ENCODE data around the gene CHRNB4.

GRCh38 chr15:78627348-78627747, 13.7 kb downstream of the CHRNB4 start:
- TF ChIP-seq, protein P1, sequence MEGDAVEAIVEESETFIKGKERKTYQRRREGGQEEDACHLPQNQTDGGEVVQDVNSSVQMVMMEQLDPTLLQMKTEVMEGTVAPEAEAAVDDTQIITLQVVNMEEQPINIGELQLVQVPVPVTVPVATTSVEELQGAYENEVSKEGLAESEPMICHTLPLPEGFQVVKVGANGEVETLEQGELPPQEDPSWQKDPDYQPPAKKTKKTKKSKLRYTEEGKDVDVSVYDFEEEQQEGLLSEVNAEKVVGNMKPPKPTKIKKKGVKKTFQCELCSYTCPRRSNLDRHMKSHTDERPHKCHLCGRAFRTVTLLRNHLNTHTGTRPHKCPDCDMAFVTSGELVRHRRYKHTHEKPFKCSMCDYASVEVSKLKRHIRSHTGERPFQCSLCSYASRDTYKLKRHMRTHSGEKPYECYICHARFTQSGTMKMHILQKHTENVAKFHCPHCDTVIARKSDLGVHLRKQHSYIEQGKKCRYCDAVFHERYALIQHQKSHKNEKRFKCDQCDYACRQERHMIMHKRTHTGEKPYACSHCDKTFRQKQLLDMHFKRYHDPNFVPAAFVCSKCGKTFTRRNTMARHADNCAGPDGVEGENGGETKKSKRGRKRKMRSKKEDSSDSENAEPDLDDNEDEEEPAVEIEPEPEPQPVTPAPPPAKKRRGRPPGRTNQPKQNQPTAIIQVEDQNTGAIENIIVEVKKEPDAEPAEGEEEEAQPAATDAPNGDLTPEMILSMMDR (IDR thresholded peaks at IDR 0.05) = no peak
- no peak for TF ChIP-seq POLR2A (IDR thresholded peaks at IDR 0.05)

All from thyroid gland (tissue), 4 donors.